NCI-H748 treated with DMSO at 0.1 percent for 48 hours (cell line): Measurements from ENCODE around the gene ANO4.

ENCODE experiments used
- DNase-seq: peaks from one replicate; lab custom pipeline; 2025; lab: John Stamatoyannopoulos, UW

The ANO4 gene

GRCh38 chr12:100991102-100991501 lies 196.5 kb downstream of the ANO4 start:
- no peak for DNase-seq

- no peak for DNase-seq
These were observed 197.6 kb downstream of the ANO4 start for GRCh38 chr12:100992194-100992593.

- no peak for DNase-seq
These were observed 199.4 kb downstream of the ANO4 start for GRCh38 chr12:100993916-100994450.

GRCh38 chr12:100995201-100995600 lies 200.6 kb downstream of the ANO4 start:
- no peak for DNase-seq

- no peak for DNase-seq
These were observed 201.2 kb downstream of the ANO4 start for GRCh38 chr12:100995771-100996170.

- no peak for DNase-seq
These were observed 207.1 kb downstream of the ANO4 start for GRCh38 chr12:101001669-101002068.

- DNase-seq, result no peak
These were observed 208.3 kb downstream of the ANO4 start for GRCh38 chr12:101002696-101003419.

GRCh38 chr12:101004898-101005297 lies 210.3 kb downstream of the ANO4 start:
- DNase-seq, result no peak

GRCh38 chr12:101009274-101009673 lies 214.7 kb downstream of the ANO4 start:
- DNase-seq, result no peak

GRCh38 chr12:101010896-101011295 lies 216.3 kb downstream of the ANO4 start:
- DNase-seq, result no peak

- no peak for DNase-seq
These were observed 219.4 kb downstream of the ANO4 start for GRCh38 chr12:101013993-101014392.

GRCh38 chr12:101015044-101015443 lies 220.5 kb downstream of the ANO4 start:
- no peak for DNase-seq

- no peak for DNase-seq
These were observed 224.0 kb downstream of the ANO4 start for GRCh38 chr12:101018540-101018939.

- DNase-seq, result no peak
These were observed 224.6 kb downstream of the ANO4 start for GRCh38 chr12:101019201-101019600.

- DNase-seq, result no peak
These were observed 225.1 kb downstream of the ANO4 start for GRCh38 chr12:101019667-101020066.

GRCh38 chr12:101021442-101021841 lies 226.9 kb downstream of the ANO4 start:
- no peak for DNase-seq

GRCh38 chr12:101021911-101022388 lies 227.4 kb downstream of the ANO4 start:
- DNase-seq, result no peak

- DNase-seq, result no peak
These were observed 232.6 kb downstream of the ANO4 start for GRCh38 chr12:101027200-101027599.

GRCh38 chr12:101027816-101028215 lies 233.2 kb downstream of the ANO4 start:
- no peak for DNase-seq

GRCh38 chr12:101038289-101038871 lies 243.8 kb downstream of the ANO4 start:
- no peak for DNase-seq

- no peak for DNase-seq
These were observed 245.4 kb downstream of the ANO4 start for GRCh38 chr12:101039848-101040531.

GRCh38 chr12:101040936-101041335 lies 246.4 kb downstream of the ANO4 start:
- DNase-seq, result peak; percentile 38

GRCh38 chr12:101042211-101042610 lies 247.6 kb downstream of the ANO4 start:
- peak; percentile 72 for DNase-seq
